Measurements from ENCODE around the gene KREMEN2. TPM values are rescaled to one million over a fixed set of nuclear protein-coding genes. Genes with fewer than 3 reads are reported as not detected.

The KREMEN2 gene
- total RNA-seq, 4 donors from 2014 or later, result not detected

DNA sequence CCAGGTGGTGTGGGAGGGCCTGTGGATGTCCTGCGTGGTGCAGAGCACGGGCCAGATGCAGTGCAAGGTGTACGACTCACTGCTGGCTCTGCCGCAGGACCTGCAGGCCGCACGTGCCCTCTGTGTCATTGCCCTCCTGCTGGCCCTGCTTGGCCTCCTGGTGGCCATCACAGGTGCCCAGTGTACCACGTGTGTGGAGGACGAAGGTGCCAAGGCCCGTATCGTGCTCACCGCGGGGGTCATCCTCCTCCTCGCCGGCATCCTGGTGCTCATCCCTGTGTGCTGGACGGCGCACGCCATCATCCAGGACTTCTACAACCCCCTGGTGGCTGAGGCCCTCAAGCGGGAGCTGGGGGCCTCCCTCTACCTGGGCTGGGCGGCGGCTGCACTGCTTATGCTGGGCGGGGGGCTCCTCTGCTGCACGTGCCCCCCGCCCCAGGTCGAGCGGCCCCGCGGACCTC lies 49.4 kb downstream of the KREMEN2 start:
- Histone ChIP-seq H3K4me1 (no peaks in the 10 kb centered on the region), H3K4me3 (no peak overlapping the region), H3K27ac (no peak overlapping the region), H3K9me3 (no peaks in the 10 kb centered on the region), H3K27me3 (peaks cover 38 to 48% (median 42%) of the 10 kb centered on the region in 3 donors), H3K36me3 (no peaks in the 10 kb centered on the region)
- intact Hi-C loops (cut with DNase I; ENCODE audit: low total_unique reads) (no loop called here), in situ Hi-C loops (cut with MboI; ENCODE audit: low sequenced_read_pairs in 4 of 4) (no loop called here)
- TF ChIP-seq POLR2A (IDR thresholded peaks at IDR 0.05), result no peak
- TF ChIP-seq, protein P1, sequence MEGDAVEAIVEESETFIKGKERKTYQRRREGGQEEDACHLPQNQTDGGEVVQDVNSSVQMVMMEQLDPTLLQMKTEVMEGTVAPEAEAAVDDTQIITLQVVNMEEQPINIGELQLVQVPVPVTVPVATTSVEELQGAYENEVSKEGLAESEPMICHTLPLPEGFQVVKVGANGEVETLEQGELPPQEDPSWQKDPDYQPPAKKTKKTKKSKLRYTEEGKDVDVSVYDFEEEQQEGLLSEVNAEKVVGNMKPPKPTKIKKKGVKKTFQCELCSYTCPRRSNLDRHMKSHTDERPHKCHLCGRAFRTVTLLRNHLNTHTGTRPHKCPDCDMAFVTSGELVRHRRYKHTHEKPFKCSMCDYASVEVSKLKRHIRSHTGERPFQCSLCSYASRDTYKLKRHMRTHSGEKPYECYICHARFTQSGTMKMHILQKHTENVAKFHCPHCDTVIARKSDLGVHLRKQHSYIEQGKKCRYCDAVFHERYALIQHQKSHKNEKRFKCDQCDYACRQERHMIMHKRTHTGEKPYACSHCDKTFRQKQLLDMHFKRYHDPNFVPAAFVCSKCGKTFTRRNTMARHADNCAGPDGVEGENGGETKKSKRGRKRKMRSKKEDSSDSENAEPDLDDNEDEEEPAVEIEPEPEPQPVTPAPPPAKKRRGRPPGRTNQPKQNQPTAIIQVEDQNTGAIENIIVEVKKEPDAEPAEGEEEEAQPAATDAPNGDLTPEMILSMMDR (IDR thresholded peaks at IDR 0.05 in 4 of 5, conservative IDR thresholded peaks at IDR 0.05 in 1 of 5), result no peak
- no peak for ATAC-seq
- DNase-seq, result no peak

DNA sequence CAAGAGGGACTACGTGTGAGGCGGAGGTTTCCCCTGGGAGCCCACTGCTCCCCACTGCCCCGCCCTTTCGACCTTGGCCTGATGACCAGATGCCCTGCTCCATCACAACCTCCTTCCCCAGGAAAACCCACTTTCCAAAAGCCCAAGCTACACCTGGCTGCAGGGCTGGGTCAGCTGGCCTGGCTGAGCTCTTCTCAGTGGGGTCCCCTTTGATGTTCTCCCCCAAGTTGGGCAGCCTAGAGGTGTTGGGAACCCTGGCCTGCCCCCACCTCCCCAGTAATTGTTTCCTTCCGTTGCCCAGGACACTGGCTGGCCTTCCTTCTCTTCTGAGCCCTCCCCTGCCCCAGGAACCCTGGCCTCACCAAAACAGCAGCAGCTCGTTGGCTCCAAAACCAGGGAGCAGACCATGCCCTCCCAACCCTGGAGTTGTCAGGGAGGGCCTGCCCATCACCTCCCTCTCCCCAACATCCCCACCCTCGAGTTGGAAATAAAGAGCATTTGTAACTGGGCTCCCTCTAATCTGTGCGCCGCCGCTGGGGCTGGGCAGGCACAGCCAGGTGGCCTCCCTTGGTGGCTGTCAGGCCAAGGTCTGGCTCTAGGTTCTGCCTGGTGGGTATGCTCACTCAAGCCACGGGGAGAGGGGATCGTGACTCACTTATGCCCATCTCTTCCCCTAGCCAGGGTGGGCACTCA lies 50.1 kb downstream of the KREMEN2 start:
- no peaks in the 10 kb centered on the region for H3K4me1 ChIP-seq
- peaks cover 40 to 54% (median 45%) of the 10 kb centered on the region in 3 donors for H3K27me3 ChIP-seq
- no peak overlapping the region for H3K27ac ChIP-seq
- H3K9me3 ChIP-seq, result no peaks in the 10 kb centered on the region
- H3K4me3 ChIP-seq, result no peak overlapping the region
- in situ Hi-C loops (cut with MboI; ENCODE audit: low sequenced_read_pairs in 4 of 4) (no loop called here), intact Hi-C loops (cut with DNase I; ENCODE audit: low total_unique reads) (no loop called here)
- TF ChIP-seq POLR2A (IDR thresholded peaks at IDR 0.05), result no peak
- TF ChIP-seq, protein P1 (IDR thresholded peaks at IDR 0.05 in 4 of 5, conservative IDR thresholded peaks at IDR 0.05 in 1 of 5), result no peak
- H3K36me3 ChIP-seq, result no peaks in the 10 kb centered on the region
- ATAC-seq, result no peak
- no peak for DNase-seq

DNA sequence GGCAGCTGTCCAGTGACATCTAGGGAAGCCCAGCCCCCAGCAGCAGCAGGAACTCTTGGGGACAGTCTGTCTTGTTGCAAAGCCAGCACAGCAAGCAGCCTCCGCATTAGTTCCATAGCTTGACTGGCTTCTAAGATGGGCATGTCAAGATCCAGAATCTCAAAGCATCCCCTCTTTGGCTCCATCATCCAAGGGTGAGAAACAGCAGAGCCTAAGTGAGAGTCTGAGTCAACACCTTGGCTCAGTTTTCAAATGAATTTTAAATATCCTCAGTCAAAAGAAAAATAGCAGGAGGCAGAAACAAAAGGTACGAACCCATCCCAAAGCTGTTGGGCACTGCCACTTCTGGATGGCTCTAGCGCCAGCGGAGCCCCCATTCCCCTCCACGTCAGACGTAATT lies 50.9 kb downstream of the KREMEN2 start:
- in situ Hi-C loops (cut with MboI; ENCODE audit: low sequenced_read_pairs in 4 of 4), result no loop called here
- H3K27me3 ChIP-seq, result peaks cover 40 to 54% (median 45%) of the 10 kb centered on the region in 3 donors

DNA sequence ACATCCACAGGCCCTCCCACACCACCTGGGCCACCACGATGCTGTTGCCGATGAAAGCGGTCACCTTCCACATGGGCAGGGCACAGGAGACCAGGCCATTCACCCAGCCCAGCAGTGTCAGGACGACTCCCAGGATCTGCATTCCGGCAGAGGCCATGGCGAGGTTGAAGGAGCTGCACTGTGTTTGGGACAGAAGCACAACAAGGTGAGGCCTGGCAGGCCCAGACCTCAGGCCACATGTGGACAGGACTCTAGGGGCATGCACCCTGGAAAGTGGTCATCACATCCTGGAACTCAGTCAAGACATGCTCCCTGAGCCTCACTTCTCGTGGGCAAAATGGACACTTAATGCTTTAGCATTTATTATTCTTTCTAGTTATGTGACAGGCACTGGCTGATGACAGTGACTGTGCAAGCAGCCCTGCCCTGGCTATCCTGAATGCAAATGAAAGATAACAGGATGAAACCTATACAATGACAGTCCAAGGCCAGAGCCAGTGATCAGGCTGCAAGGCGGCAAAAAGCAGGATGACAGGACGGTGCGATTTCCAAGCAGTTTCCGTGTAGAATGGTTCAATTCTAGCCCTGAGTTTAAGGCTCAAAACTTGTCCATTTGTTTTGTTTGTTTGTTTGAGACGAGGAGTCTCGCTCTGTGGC lies 51.9 kb downstream of the KREMEN2 start:
- in situ Hi-C loops (cut with MboI; ENCODE audit: low sequenced_read_pairs in 4 of 4) (no loop called here), intact Hi-C loops (cut with DNase I; ENCODE audit: low total_unique reads) (no loop called here)
- Histone ChIP-seq H3K9me3 (no peaks in the 10 kb centered on the region), H3K4me3 (no peak overlapping the region), H3K4me1 (peaks cover 0 to 13% of the 10 kb centered on the region in 2 donors), H3K27ac (no peak overlapping the region), H3K36me3 (no peaks in the 10 kb centered on the region), H3K27me3 (peaks cover 38 to 54% (median 45%) of the 10 kb centered on the region in 3 donors)
- no peak for DNase-seq
- no peak for TF ChIP-seq POLR2A (IDR thresholded peaks at IDR 0.05)
- TF ChIP-seq, protein P1 (IDR thresholded peaks at IDR 0.05 in 4 of 5, conservative IDR thresholded peaks at IDR 0.05 in 1 of 5), result no peak
- ATAC-seq, result no peak

More for the DNA sequence above, 50.9 kb downstream of the KREMEN2 start:
- Histone ChIP-seq H3K27ac (no peak overlapping the region), H3K4me1 (peaks cover 0 to 5% of the 10 kb centered on the region in 2 donors), H3K4me3 (no peak overlapping the region), H3K9me3 (no peaks in the 10 kb centered on the region), H3K36me3 (no peaks in the 10 kb centered on the region)
- no peak for DNase-seq
- TF ChIP-seq POLR2A (IDR thresholded peaks at IDR 0.05), result no peak
- TF ChIP-seq, protein P1 (IDR thresholded peaks at IDR 0.05 in 4 of 5, conservative IDR thresholded peaks at IDR 0.05 in 1 of 5), result no peak
- intact Hi-C loops (cut with DNase I; ENCODE audit: low total_unique reads), result no loop called here
- no peak for ATAC-seq
